ENCODE results near the gene MRPS6.

MRPS6 gene

DNA sequence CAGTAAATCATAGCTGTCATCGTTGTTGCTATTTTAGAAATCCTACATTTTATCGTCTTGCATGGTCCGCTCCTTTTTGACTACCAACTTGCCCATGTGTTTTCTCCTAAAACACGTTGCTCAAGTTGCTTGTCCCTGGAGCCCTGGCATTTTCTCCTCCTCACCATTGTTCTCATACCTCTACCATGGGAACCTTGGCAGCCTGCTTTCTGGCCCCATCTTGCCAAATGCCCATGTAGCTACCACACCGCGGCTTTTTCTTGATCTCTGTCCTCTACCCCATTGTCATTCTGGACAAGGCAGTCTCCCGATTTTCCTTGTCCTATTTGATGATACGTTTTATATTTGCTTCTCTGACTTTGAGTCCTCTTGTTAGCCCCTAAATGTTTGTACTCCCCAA is 50.2 kb downstream of the MRPS6 start:
- 96 to 97% methylated on average over 7 to 8 of the region's 8 CpGs for WGBS, 2 experiments (ENCODE audit: insufficient coverage in 2 of 2)
- H3K9me3 ChIP-seq (ENCODE audit: control insufficient read depth, low read length), result peaks cover 4% of the 10 kb centered on the region
- peaks cover 24% of the 10 kb centered on the region for H3K4me1 ChIP-seq (ENCODE audit: control insufficient read depth, insufficient read depth, low read length, poor library complexity, severe bottlenecking)
- peaks cover 57% of the 10 kb centered on the region for H3K36me3 ChIP-seq (ENCODE audit: control insufficient read depth, insufficient read depth, low read length)
- no peak overlapping the region for H3K27ac ChIP-seq (ENCODE audit: low read depth, low read length, severe bottlenecking)
- no peak overlapping the region for H3K4me3 ChIP-seq (ENCODE audit: extremely low read depth, insufficient read depth, low read length, poor library complexity, severe bottlenecking)

DNA sequence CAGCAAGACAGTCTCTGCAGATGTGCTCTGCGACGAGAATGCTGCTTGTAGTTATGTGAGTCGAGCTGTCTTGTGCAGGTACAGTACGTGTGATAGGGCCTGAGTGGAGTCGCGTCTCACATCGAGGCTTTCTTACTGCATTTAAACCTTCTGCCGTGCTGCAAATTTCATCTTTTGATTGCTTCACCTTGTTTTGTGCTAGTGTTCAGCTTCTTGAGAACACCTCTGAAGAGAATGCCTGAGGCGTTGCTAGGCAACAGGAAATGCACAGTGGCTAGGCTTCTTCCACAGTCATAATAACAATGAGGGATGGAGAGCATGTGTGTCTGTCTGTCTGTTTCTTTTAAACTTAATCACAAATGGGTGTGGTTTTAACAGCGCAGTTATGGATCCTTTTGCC is 52.9 kb downstream of the MRPS6 start:
- H3K4me1 ChIP-seq (ENCODE audit: control insufficient read depth, insufficient read depth, low read length, poor library complexity, severe bottlenecking), result peaks cover 49% of the 10 kb centered on the region
- H3K36me3 ChIP-seq (ENCODE audit: control insufficient read depth, insufficient read depth, low read length), result peaks cover 66% of the 10 kb centered on the region
- H3K9me3 ChIP-seq (ENCODE audit: control insufficient read depth, low read length), result peaks cover 4% of the 10 kb centered on the region
- peak overlapping the region; percentile 37 for H3K27ac ChIP-seq (ENCODE audit: low read depth, low read length, severe bottlenecking)
- H3K4me3 ChIP-seq (ENCODE audit: extremely low read depth, insufficient read depth, low read length, poor library complexity, severe bottlenecking), result no peak overlapping the region
- WGBS, 2 experiments (ENCODE audit: insufficient coverage in 2 of 2), result 95 to 98% methylated on average over 9 of the region's 10 CpGs

DNA sequence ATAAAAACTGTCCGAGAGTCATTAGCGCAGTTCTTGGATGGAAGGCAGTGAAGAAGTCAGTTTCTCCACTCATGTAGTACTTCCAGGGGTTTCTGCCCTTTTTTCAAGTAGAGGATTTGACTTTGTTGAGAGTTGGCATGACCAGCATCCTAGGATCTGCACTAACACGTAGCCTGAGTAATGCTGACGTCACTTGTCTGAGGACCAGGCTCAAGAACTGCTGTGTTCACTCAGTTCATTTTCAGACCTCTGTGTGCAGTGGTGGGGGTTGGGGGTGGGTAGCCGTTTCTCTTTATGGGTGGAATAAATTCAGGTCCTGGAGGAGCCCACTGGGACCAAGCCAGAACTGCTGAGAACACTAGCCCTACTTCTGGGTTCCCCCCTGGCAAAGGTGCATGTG is 53.3 kb downstream of the MRPS6 start:
- WGBS, 2 experiments (ENCODE audit: insufficient coverage in 2 of 2), result 63 to 87% methylated on average over 2 to 5 of the region's 5 CpGs
- no peak overlapping the region for H3K4me3 ChIP-seq (ENCODE audit: extremely low read depth, insufficient read depth, low read length, poor library complexity, severe bottlenecking)
- H3K4me1 ChIP-seq (ENCODE audit: control insufficient read depth, insufficient read depth, low read length, poor library complexity, severe bottlenecking), result peaks cover 51% of the 10 kb centered on the region
- peak overlapping the region; percentile 36 for H3K27ac ChIP-seq (ENCODE audit: low read depth, low read length, severe bottlenecking)
- peaks cover 4% of the 10 kb centered on the region for H3K9me3 ChIP-seq (ENCODE audit: control insufficient read depth, low read length)
- peaks cover 66% of the 10 kb centered on the region for H3K36me3 ChIP-seq (ENCODE audit: control insufficient read depth, insufficient read depth, low read length)

DNA sequence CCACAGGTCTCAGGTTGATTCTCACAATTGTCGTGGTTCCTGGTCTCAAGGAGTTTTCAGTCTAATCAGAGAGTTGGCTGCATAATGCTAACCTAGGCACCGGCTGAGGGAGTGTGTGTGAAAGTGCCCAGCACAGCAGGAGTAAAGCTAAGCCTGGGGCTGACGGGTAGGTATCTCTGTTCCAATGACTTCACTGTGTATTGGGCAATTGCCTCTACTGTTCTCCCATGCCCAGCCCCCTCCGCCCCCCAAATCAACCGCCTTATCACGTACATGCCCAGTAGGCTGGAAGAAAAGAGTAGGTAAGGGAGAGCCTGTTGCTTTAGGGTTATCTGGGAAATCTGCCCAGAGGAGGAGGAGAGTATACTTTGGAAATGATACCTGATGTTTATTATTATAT is 54.7 kb downstream of the MRPS6 start:
- peaks cover 76% of the 10 kb centered on the region for H3K36me3 ChIP-seq (ENCODE audit: control insufficient read depth, insufficient read depth, low read length)
- 88 to 89% methylated on average over 1 to 3 of the region's 6 CpGs for WGBS, 2 experiments (ENCODE audit: insufficient coverage in 2 of 2)
- peaks cover 4% of the 10 kb centered on the region for H3K9me3 ChIP-seq (ENCODE audit: control insufficient read depth, low read length)
- H3K4me3 ChIP-seq (ENCODE audit: extremely low read depth, insufficient read depth, low read length, poor library complexity, severe bottlenecking), result no peak overlapping the region
- H3K27ac ChIP-seq (ENCODE audit: low read depth, low read length, severe bottlenecking), result no peak overlapping the region
- peaks cover 55% of the 10 kb centered on the region for H3K4me1 ChIP-seq (ENCODE audit: control insufficient read depth, insufficient read depth, low read length, poor library complexity, severe bottlenecking)

DNA sequence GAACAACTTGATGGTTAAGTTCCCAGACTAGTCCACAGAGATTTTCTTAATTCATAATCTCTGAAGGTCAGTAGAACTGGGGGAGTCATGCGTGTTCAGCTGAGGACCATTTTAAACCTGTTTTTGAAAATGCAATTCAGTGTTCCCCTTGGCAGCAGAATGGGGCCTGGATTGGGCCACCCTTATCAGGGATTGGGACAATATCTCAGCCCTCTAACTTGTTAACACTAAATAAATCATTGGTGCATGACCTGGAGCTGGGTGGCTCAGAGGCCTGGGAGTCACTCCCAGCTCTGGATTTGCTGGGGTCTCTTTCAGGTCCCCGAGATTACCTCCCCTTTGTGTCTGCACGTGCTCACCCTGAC is 55.3 kb downstream of the MRPS6 start:
- Histone ChIP-seq H3K4me1 (ENCODE audit: control insufficient read depth, insufficient read depth, low read length, poor library complexity, severe bottlenecking) (peaks cover 55% of the 10 kb centered on the region), H3K27ac (ENCODE audit: low read depth, low read length, severe bottlenecking) (peak overlapping the region; percentile 94), H3K4me3 (ENCODE audit: extremely low read depth, insufficient read depth, low read length, poor library complexity, severe bottlenecking) (no peak overlapping the region), H3K9me3 (ENCODE audit: control insufficient read depth, low read length) (peaks cover 4% of the 10 kb centered on the region), H3K36me3 (ENCODE audit: control insufficient read depth, insufficient read depth, low read length) (peaks cover 80% of the 10 kb centered on the region)
- WGBS, 2 experiments (ENCODE audit: insufficient coverage in 2 of 2), result 71 to 83% methylated on average over 1 to 2 of the region's 3 CpGs

DNA sequence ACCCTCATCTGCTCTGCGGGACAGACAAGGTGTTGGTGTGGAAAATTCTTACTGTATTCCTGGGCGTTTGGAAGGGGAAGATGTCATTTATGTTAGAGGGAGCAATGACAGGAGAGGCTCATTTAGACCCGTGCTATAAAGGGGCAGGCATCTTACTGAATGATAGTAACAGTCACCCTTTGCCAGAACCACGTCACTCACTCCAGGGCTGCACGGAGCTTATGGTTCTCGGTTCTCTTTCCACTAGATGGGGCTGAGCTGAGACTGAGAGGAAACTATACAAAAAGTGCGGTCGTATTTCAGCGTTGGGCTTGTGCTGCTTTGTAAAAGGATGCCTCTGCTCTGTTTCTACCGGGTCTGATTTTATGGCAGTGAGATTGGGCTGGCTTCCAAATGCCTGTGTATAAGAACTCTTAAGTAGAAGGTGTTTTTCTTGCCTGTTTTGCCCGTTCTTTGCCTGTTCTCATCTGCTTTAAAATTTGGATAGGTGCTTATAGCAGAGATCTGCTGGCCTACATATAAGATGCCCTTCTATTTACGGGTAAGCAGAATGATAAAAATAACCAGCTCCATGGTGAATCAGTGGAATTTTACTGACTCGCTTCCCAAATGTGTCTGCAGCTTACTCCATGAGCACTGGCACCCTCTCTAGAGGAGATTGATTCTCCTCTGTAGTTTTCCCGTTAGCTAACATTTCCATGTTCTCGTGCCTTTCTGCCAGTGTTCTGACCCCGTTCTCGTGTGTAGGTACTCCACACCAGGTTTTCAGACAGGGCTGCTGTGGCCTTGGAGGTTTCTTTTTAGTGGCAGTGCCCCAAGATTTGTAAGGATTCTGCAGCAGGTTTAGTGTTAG is 55.9 kb downstream of the MRPS6 start:
- Histone ChIP-seq H3K36me3 (ENCODE audit: control insufficient read depth, insufficient read depth, low read length) (peaks cover 79% of the 10 kb centered on the region), H3K4me3 (ENCODE audit: extremely low read depth, insufficient read depth, low read length, poor library complexity, severe bottlenecking) (peak overlapping the region; percentile 14), H3K27ac (ENCODE audit: low read depth, low read length, severe bottlenecking) (peak overlapping the region; percentile 94), H3K9me3 (ENCODE audit: control insufficient read depth, low read length) (peaks cover 3% of the 10 kb centered on the region), H3K4me1 (ENCODE audit: control insufficient read depth, insufficient read depth, low read length, poor library complexity, severe bottlenecking) (peaks cover 55% of the 10 kb centered on the region)
- 24 to 37% methylated on average over 6 to 17 of the region's 17 CpGs for WGBS, 2 experiments (ENCODE audit: insufficient coverage in 2 of 2)

DNA sequence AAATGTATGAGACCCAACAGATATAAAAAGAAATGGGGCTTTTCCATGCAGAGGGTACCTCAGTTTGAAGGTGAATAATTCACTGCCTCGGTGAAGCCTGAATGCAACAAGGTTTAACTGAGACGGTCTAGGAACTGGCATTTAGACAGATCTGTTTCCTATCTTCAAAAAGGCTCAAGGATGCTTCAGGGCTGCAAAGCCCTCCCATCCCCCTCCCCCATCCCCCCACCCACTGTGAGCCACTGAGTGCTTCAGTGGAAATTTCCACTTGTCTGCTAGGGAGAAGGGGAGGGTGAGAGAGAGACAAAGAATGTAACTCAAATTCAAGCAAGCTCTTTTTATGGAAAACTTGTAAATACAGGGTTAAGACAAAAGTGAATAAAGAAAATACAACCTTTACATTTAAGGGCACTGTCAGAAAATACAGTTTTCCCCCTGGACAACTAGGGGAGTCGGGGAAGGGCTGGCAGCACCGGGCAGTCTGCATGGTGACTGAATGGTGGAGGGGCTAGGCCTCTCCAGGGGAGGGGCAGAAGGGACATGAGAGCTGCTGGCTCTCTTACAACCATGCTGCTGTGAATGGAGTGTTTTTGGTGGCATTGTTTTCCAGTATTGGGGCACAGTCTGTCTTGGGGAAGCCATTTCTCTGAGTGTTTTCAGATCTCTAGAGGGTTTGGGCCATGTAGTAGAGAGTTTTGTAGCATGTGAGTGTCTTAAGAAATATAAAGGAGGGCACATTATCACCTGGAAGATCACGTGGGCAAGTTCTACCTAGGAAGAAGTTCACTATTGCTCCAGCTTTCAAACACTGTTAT is 56.7 kb downstream of the MRPS6 start:
- no peaks in the 10 kb centered on the region for H3K9me3 ChIP-seq (ENCODE audit: control insufficient read depth, low read length)
- 34 to 45% methylated on average over 4 to 5 of the region's 5 CpGs for WGBS, 2 experiments (ENCODE audit: insufficient coverage in 2 of 2)
- H3K27ac ChIP-seq (ENCODE audit: low read depth, low read length, severe bottlenecking), result peak overlapping the region; percentile 94
- peak overlapping the region; percentile 14 for H3K4me3 ChIP-seq (ENCODE audit: extremely low read depth, insufficient read depth, low read length, poor library complexity, severe bottlenecking)
- peaks cover 55% of the 10 kb centered on the region for H3K4me1 ChIP-seq (ENCODE audit: control insufficient read depth, insufficient read depth, low read length, poor library complexity, severe bottlenecking)
- H3K36me3 ChIP-seq (ENCODE audit: control insufficient read depth, insufficient read depth, low read length), result peaks cover 79% of the 10 kb centered on the region

DNA sequence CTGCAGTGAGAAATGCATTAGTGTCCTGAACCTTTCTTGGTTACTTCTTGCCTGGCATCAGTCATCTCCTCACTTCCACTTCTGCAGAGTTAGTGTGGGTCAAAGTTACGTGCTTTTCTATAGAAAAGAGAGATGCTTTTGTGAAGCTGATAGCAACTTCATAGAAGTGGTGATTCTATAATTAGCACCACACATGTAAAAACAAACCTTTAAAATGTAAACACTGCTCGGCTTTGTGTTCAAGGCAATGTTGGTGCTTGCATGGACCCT is 57.3 kb downstream of the MRPS6 start:
- no peaks in the 10 kb centered on the region for H3K9me3 ChIP-seq (ENCODE audit: control insufficient read depth, low read length)
- H3K4me3 ChIP-seq (ENCODE audit: extremely low read depth, insufficient read depth, low read length, poor library complexity, severe bottlenecking), result no peak overlapping the region
- H3K36me3 ChIP-seq (ENCODE audit: control insufficient read depth, insufficient read depth, low read length), result peaks cover 79% of the 10 kb centered on the region
- H3K4me1 ChIP-seq (ENCODE audit: control insufficient read depth, insufficient read depth, low read length, poor library complexity, severe bottlenecking), result peaks cover 54% of the 10 kb centered on the region
- 100% methylated on average over 1 of the region's 2 CpGs; no CpG with 5 or more reads in 1 of the 2 experiments for WGBS, 2 experiments (ENCODE audit: insufficient coverage in 2 of 2)
- H3K27ac ChIP-seq (ENCODE audit: low read depth, low read length, severe bottlenecking), result peak overlapping the region; percentile 94

DNA sequence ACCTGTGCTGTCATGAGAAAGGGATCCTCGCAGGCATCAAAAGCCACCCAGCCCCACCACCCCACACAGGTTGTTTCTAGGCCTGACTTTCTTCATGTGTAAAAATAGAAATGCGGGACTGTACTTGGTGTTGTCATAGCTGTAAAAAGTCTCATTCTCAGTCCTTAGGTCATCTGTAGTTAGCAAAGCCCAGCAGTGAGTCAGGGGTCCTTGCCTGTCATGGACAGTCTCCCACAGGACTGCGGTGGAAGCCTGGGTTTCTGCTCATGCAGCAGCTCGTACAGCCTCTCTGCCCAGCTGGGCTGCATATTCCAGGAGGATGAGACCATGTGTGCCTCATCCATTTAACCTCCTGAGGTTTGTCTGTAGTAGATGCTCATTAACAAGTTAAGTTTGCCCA is 58.2 kb downstream of the MRPS6 start:
- 100% methylated on average over 3 of the region's 4 CpGs for WGBS, 2 experiments (ENCODE audit: insufficient coverage in 2 of 2)
- peaks cover 44% of the 10 kb centered on the region for H3K4me1 ChIP-seq (ENCODE audit: control insufficient read depth, insufficient read depth, low read length, poor library complexity, severe bottlenecking)
- H3K9me3 ChIP-seq (ENCODE audit: control insufficient read depth, low read length), result no peaks in the 10 kb centered on the region

DNA sequence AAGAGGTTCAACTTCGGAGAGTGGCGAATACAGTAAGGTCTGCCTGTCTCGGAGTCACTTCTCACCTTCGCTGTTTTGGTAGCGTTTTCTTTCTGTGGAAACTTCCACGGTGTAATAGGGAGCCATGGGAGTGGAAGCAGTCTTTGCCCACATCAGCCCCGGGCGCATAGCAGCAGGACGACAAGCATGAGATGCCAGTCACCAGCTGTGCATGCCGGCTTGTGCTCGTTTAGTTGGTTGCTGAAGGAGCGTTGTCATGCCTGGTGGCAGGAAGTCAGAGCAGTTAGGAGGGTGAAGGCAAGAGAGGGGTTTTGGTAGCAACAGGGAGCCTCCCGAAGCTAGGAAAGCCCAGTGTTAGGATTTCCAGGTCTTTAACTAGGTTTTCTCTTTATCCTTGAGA is 58.8 kb downstream of the MRPS6 start:
- Histone ChIP-seq H3K27ac (ENCODE audit: low read depth, low read length, severe bottlenecking) (no peak overlapping the region), H3K4me3 (ENCODE audit: extremely low read depth, insufficient read depth, low read length, poor library complexity, severe bottlenecking) (no peak overlapping the region), H3K9me3 (ENCODE audit: control insufficient read depth, low read length) (no peaks in the 10 kb centered on the region), H3K4me1 (ENCODE audit: control insufficient read depth, insufficient read depth, low read length, poor library complexity, severe bottlenecking) (peaks cover 41% of the 10 kb centered on the region), H3K36me3 (ENCODE audit: control insufficient read depth, insufficient read depth, low read length) (peaks cover 72% of the 10 kb centered on the region)
- 90 to 94% methylated on average over 13 of the region's 13 CpGs for WGBS, 2 experiments (ENCODE audit: insufficient coverage in 2 of 2)

More for the DNA sequence above, 58.2 kb downstream of the MRPS6 start:
- Histone ChIP-seq H3K27ac (ENCODE audit: low read depth, low read length, severe bottlenecking) (peak overlapping the region; percentile 94), H3K36me3 (ENCODE audit: control insufficient read depth, insufficient read depth, low read length) (peaks cover 78% of the 10 kb centered on the region), H3K4me3 (ENCODE audit: extremely low read depth, insufficient read depth, low read length, poor library complexity, severe bottlenecking) (no peak overlapping the region)

DNA sequence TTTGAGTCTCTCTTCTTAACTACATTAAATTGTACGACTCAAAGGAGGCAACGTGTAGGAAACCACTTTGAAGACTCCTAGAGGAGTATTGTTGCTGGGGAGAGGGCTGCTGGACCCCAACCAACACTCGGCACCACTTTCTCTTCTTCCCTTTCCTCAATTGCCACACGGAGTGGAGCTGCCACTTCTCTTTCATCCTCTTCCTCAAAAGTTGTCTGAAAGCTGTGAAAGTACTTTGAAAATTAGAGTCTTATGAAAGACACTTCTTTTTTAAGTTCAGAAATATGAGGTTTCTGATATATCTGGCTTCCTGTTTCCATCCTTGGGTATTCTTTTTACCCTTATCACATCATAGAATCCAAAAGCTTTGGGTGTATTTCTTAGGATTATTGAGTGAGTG is 59.5 kb downstream of the MRPS6 start:
- Histone ChIP-seq H3K9me3 (ENCODE audit: control insufficient read depth, low read length) (no peaks in the 10 kb centered on the region), H3K36me3 (ENCODE audit: control insufficient read depth, insufficient read depth, low read length) (peaks cover 69% of the 10 kb centered on the region), H3K27ac (ENCODE audit: low read depth, low read length, severe bottlenecking) (no peak overlapping the region), H3K4me3 (ENCODE audit: extremely low read depth, insufficient read depth, low read length, poor library complexity, severe bottlenecking) (no peak overlapping the region), H3K4me1 (ENCODE audit: control insufficient read depth, insufficient read depth, low read length, poor library complexity, severe bottlenecking) (peaks cover 38% of the 10 kb centered on the region)
- no CpG with 5 or more reads among the region's 4 CpGs for WGBS, 2 experiments (ENCODE audit: insufficient coverage in 2 of 2)
